IMR-90 (cell line): Measurements from ENCODE around the gene ITGB1. TPM values are rescaled to one million over a fixed set of nuclear protein-coding genes. Genes with fewer than 3 reads are reported as not detected.
"Not testable (repeated sequence)": the region's sequence is repeated elsewhere in the genome, so short reads cannot be mapped to it uniquely, and the experiment has no call there.

ENCODE experiments used
- ATAC-seq: fragments of 200-7000 bp; cut with Tn5 transposase; 2 replicates; pipeline ENCODE4 v1.9.1; 2020; ENCODE audit warnings: low read depth, mild to moderate bottlenecking, moderate library complexity
- BruUV-seq: library from RNA; stranded (reverse); fragments of 400-500 nt; replicated peaks from 2 replicates; lab custom pipeline; 2021; lab: Mats Ljungman, UMichigan
- CTCF ChIA-PET: fragments of 300-600 bp; formaldehyde crosslinking; extraction: SDS; loops from one replicate; lab custom pipeline; 2021; ENCODE audit warnings: antibody characterized with exemption; lab: Yijun Ruan, JAX
- POLR2A ChIA-PET: fragments of 300-600 bp; sonication (Branson Sonifier 250); formaldehyde crosslinking; loops from one replicate; lab custom pipeline; 2022; ENCODE audit warnings: antibody characterized with exemption; ENCODE audit not compliant: unreplicated experiment; lab: Charles Lee
- DNase-seq: peaks from one replicate; pipeline ENCODE4 v3.0.0; 2013
- H2AFZ ChIP-seq: replicated peaks from 2 replicates; pipeline ENCODE3; 2013; ENCODE audit warnings: low read length, mild to moderate bottlenecking; ENCODE audit not compliant: poor library complexity
- H2AK5ac ChIP-seq: 2 replicates; pipeline ENCODE4 v1.6.1; 2013; ENCODE audit warnings: low read depth, low read length, inconsistent platforms
- H2AK9ac ChIP-seq: replicated peaks from 2 replicates; pipeline ENCODE3; 2013; ENCODE audit warnings: mild to moderate bottlenecking, low read depth, low read length, moderate library complexity; ENCODE audit not compliant: poor library complexity
- H2BK120ac ChIP-seq: 2 replicates; pipeline ENCODE4 v1.6.1; 2013; ENCODE audit warnings: low read depth, low read length, inconsistent platforms
- H2BK15ac ChIP-seq: 3 replicates; pipeline ENCODE4 v1.6.1; 2013; ENCODE audit warnings: low read depth, low read length, inconsistent platforms
- H2BK20ac ChIP-seq: 2 replicates; pipeline ENCODE4 v1.6.1; 2013; ENCODE audit warnings: low read depth, mild to moderate bottlenecking, inconsistent platforms, low read length, moderate library complexity
- H2BK5ac ChIP-seq: 2 replicates; pipeline ENCODE4 v1.6.1; 2013; ENCODE audit warnings: mild to moderate bottlenecking, low read depth, low read length, inconsistent platforms; ENCODE audit not compliant: poor library complexity, severe bottlenecking
- H3K14ac ChIP-seq: replicated peaks from 2 replicates; pipeline ENCODE4 v1.6.1; 2013; ENCODE audit warnings: low read depth, low read length, inconsistent platforms
- H3K18ac ChIP-seq: 2 replicates; pipeline ENCODE4 v1.6.1; 2013; ENCODE audit warnings: low read depth, low read length, control low read depth
- H3K23ac ChIP-seq: 2 replicates; pipeline ENCODE4 v1.6.1; 2013; ENCODE audit warnings: low read depth, low read length, inconsistent platforms
- H3K27ac ChIP-seq: 2 replicates; pipeline ENCODE4 v1.5.1; 2013; ENCODE audit warnings: mild to moderate bottlenecking, control low read depth, low read length; ENCODE audit not compliant: insufficient read depth
- H3K27me3 ChIP-seq: 2 replicates; pipeline ENCODE4 v1.6.1; 2013; ENCODE audit warnings: low read length; ENCODE audit not compliant: control insufficient read depth, insufficient read depth
- H3K36me3 ChIP-seq: 2 replicates; pipeline ENCODE4 v1.6.1; 2013; ENCODE audit warnings: low read length, mixed read lengths; ENCODE audit not compliant: control insufficient read depth, insufficient read depth
- H3K4ac ChIP-seq: 2 replicates; pipeline ENCODE4 v1.6.1; 2013; ENCODE audit warnings: low read depth, low read length, inconsistent platforms
- H3K4me1 ChIP-seq: 2 replicates; pipeline ENCODE4 v1.6.1; 2013; ENCODE audit warnings: low read length, mixed read lengths; ENCODE audit not compliant: control insufficient read depth, insufficient read depth
- H3K4me2 ChIP-seq: 2 replicates; pipeline ENCODE4 v1.6.1; 2013; ENCODE audit warnings: low read depth, mild to moderate bottlenecking, control low read depth, low read length, moderate library complexity
- H3K4me3 ChIP-seq: 2 replicates; pipeline ENCODE4 v1.5.1; 2013; ENCODE audit warnings: low read depth, mild to moderate bottlenecking, control low read depth, low read length, moderate library complexity; ENCODE audit not compliant: insufficient read depth
- H3K56ac ChIP-seq: 2 replicates; pipeline ENCODE4 v1.6.1; 2013; ENCODE audit warnings: low read length, inconsistent platforms; ENCODE audit not compliant: insufficient read depth; ENCODE audit errors: extremely low read depth
- H3K79me1 ChIP-seq, 2 experiments: 2 replicates each; pipeline ENCODE4 v1.6.1; 2013; ENCODE audit warnings: low read length in 2 of 2, inconsistent platforms in 1 of 2, low read depth in 1 of 2
- H3K9ac ChIP-seq: 2 replicates; pipeline ENCODE4 v1.6.1; 2013; ENCODE audit warnings: low read depth, low read length, control low read depth
- H3K9me1 ChIP-seq: 2 replicates; pipeline ENCODE4 v1.6.1; 2013; ENCODE audit warnings: low read length, inconsistent platforms; ENCODE audit not compliant: insufficient read depth
- H3K9me3 ChIP-seq: 2 replicates; pipeline ENCODE4 v1.6.1; 2013; ENCODE audit warnings: low read length; ENCODE audit not compliant: control insufficient read depth, insufficient read depth
- H4K20me1 ChIP-seq: 2 replicates; pipeline ENCODE4 v1.6.1; 2013; ENCODE audit warnings: low read length, inconsistent platforms; ENCODE audit not compliant: insufficient read depth
- H4K5ac ChIP-seq: 2 replicates; pipeline ENCODE4 v1.6.1; 2013; ENCODE audit warnings: mild to moderate bottlenecking, low read depth, low read length, control low read depth
- H4K8ac ChIP-seq, 2 experiments: 2 replicates each; pipeline ENCODE4 v1.6.1; 2013; ENCODE audit warnings: low read depth in 2 of 2, low read length in 2 of 2, control low read depth in 1 of 2, inconsistent platforms in 1 of 2
- H4K91ac ChIP-seq: 2 replicates; pipeline ENCODE4 v1.6.1; 2013; ENCODE audit warnings: low read depth, low read length, inconsistent platforms; ENCODE audit not compliant: insufficient read depth
- WGBS, 2 experiments: methylation state at CpG; one replicate each; pipeline versions ENCODE4 v1.1.5 to v1.1.7; 2013; ENCODE audit warnings: missing lambda C conversion rate in 2 of 2; ENCODE audit not compliant: insufficient read length in 1 of 2; ENCODE audit errors: extremely low coverage in 2 of 2; 5-methylcytosine and 5-hydroxymethylcytosine counted together
- dilution Hi-C: fragments of 300-500 bp; cut with HindIII; formaldehyde crosslinking; loops from one replicate; pipeline ENCODE4 v1.14.3; 2018; ENCODE audit warnings: low sequenced_read_pairs; ENCODE audit not compliant: unreplicated experiment
- in situ Hi-C: fragments of 300-500 bp; cut with MboI; formaldehyde crosslinking; loops from 3 replicates; pipeline ENCODE4 v1.14.3; 2019; ENCODE audit warnings: low sequenced_read_pairs, inconsistent platforms, mixed read lengths
- intact Hi-C: fragments of 100-400 bp; cut with micrococcal nuclease; formaldehyde crosslinking; loops from 2 replicates; pipeline ENCODE4 v1.10.0; 2022
- polyA plus RNA-seq, 3 experiments: library from polyadenylated mRNA; depleted of rRNA; stranded (reverse); fragments of >200 nt; gene quantifications; 2 replicates each; pipeline ENCODE4 v1.2.3, GENCODE V29; 2012; ENCODE audit warnings: low replicate concordance in 1 of 3
- total RNA-seq: library from RNA; depleted of rRNA; stranded (reverse); fragments of >200 nt; gene quantifications from 2 replicates; pipeline ENCODE4 v1.2.3, GENCODE V29; 2012

The ITGB1 gene
- total and polyA plus RNA-seq, 2 of the 4 experiments (the other 2 are of a cell fraction), result 1,331 to 2,066 TPM

GRCh38 chr10:32998060-32998581, 40.1 kb upstream of the ITGB1 start:
- H4K8ac ChIP-seq, H3K23ac ChIP-seq, H2BK120ac ChIP-seq, H4K91ac ChIP-seq, H3K27me3 ChIP-seq, H3K4me3 ChIP-seq, H4K5ac ChIP-seq, H3K9me1 ChIP-seq, H3K4me2 ChIP-seq, H3K14ac ChIP-seq, in situ Hi-C loops, H3K56ac ChIP-seq, dilution Hi-C loops, H2AK5ac ChIP-seq, ATAC-seq, H3K9ac ChIP-seq, H3K4ac ChIP-seq, DNase-seq, intact Hi-C loops, H2BK15ac ChIP-seq, H2BK20ac ChIP-seq, POLR2A ChIA-PET, H2AFZ ChIP-seq, H2BK5ac ChIP-seq, H2AK9ac ChIP-seq, H3K27ac ChIP-seq, H3K4me1 ChIP-seq, H3K9me3 ChIP-seq, H4K20me1 ChIP-seq, H3K18ac ChIP-seq, BruUV-seq, H3K36me3 ChIP-seq: not testable (repeated sequence)
- 100% methylated on average over 1 of the region's 9 CpGs; no CpG with 5 or more reads in 1 of the 2 experiments for WGBS, 2 experiments
- H3K79me1 ChIP-seq, result peaks cover 9 to 22% of the 10 kb centered on the region in 2 experiments
- CTCF ChIA-PET, result interaction anchor here (1.1 kb wide), 1 partner anchor 10 kb away, joined by 4 read pairs; no protein-coding TSS in a partner anchor
